IMR-90 (cell line): Measurements from ENCODE around the gene CEMIP2.

Experiments used
- CTCF ChIP-seq: conservative IDR thresholded peaks from 2 replicates; pipeline ENCODE4 v1.5.1; 2012; ENCODE audit warnings: mild to moderate bottlenecking, low read depth, low read length, improper control_type of control experiment
- POLR2A ChIP-seq: IDR thresholded peaks from 2 replicates; pipeline ENCODE4 v1.6.1; 2012; ENCODE audit warnings: mild to moderate bottlenecking, low read depth, low read length

- TF ChIP-seq CTCF: no peak
- TF ChIP-seq POLR2A: no peak
Measured at GRCh38 chr9:71647094-71647591, 121.2 kb downstream of the CEMIP2 start.
